ENCODE measurements around the gene TCAIM. TPM values are rescaled to one million over a fixed set of nuclear protein-coding genes. Genes with fewer than 3 reads are reported as not detected.
A peak's percentile ranks its signal among the peaks of the same experiment; 100 is the strongest.

Gene TCAIM
- total and polyA plus RNA-seq, 10 of the 15 experiments (the other 5 are each of a cell fraction or from before 2014, with no cell fraction given), result 14.5 to 22.9 (median 17.8) TPM

- Histone ChIP-seq H4K20me1 (ENCODE audit: control insufficient read depth, insufficient read depth) (no peaks in the 10 kb centered on the region), H2AFZ (ENCODE audit: control insufficient read depth, low read depth, low read length) (peak overlapping the region; percentile 58)
- peak; percentile 72 for TF ChIP-seq DPF2 (IDR thresholded peaks at IDR 0.05)
- 0 out of 2 replicates have a peak, but pooled peaks have one; percentile 22 for TF ChIP-seq TBL1XR1 (IDR thresholded peaks at IDR 0.05; ENCODE audit: low read depth, low read length)
- TF ChIP-seq LARP7 (IDR thresholded peaks at IDR 0.05), result no peak; the same call in 1 of the 2 replicates
- peak; percentile 20; the same call in 1 of the 2 replicates for TF ChIP-seq MXI1 (IDR thresholded peaks at IDR 0.05; ENCODE audit: low read depth, low read length)
- no peak for TF ChIP-seq CEBPZ (IDR thresholded peaks at IDR 0.05; ENCODE audit: low read depth, low read length)
- 0 out of 2 replicates have a peak, but pooled peaks have one; percentile 23 for TF ChIP-seq IRF4 (IDR thresholded peaks at IDR 0.05; ENCODE audit: low read depth, low read length)
- TF ChIP-seq ZZZ3 (IDR thresholded peaks at IDR 0.05; ENCODE audit: control insufficient read depth, insufficient read length, low read depth), result no peak
- no peak for TF ChIP-seq CUX1 (IDR thresholded peaks at IDR 0.05; ENCODE audit: insufficient replicate concordance, low read depth, low read length)
- TF ChIP-seq CREM (IDR thresholded peaks at IDR 0.05; ENCODE audit: low read depth), result peak; percentile 80
- peak; percentile 89 for TF ChIP-seq SKIL (IDR thresholded peaks at IDR 0.05; ENCODE audit: low read depth, poor library complexity, severe bottlenecking)
- peak; percentile 87 for TF ChIP-seq IKZF1 (conservative IDR thresholded peaks at IDR 0.05)
These were observed 101.1 kb downstream of the TCAIM start for GRCh38 chr3:44439499-44440295.

More at GRCh38 chr3:44439499-44440295, 101.1 kb downstream of the TCAIM start:
- WGBS (ENCODE audit: insufficient coverage, insufficient replicate concordance, low lambda C conversion rate, missing lambda C conversion rate), result 0% methylated on average over 7 of the region's 7 CpGs
- CTCF ChIA-PET, result interaction anchor here (0.8 to 1.9 kb wide), 10 partner anchors 9 to 120 kb away, joined by 3 to 19 read pairs (median 4); partner anchors contain the start of gene TCAIM
- Histone ChIP-seq H3K79me2 (ENCODE audit: control insufficient read depth, insufficient read depth, low read length) (no peaks in the 10 kb centered on the region), H3K27ac (ENCODE audit: control insufficient read depth, insufficient read depth) (peak overlapping the region; percentile 92), H3K27me3 (replicated peaks in 1 of 2; ENCODE audit: control insufficient read depth in 2 of 2, insufficient read depth in 2 of 2, low read length in 1 of 2) (no peaks in the 10 kb centered on the region), H3K9ac (ENCODE audit: control insufficient read depth, insufficient read depth, low read length) (peak overlapping the region; percentile 52), H3K4me3 (peak overlapping the region; percentile 35; the same call in 1 of the 2 replicates), H3K4me1 (ENCODE audit: control insufficient read depth, insufficient read depth, low read length) (peaks cover 25% of the 10 kb centered on the region), H3K4me2 (ENCODE audit: control insufficient read depth, insufficient read depth) (peak overlapping the region; percentile 63), H3K9me3 (replicated peaks; ENCODE audit: control insufficient read depth, insufficient read depth, low read length) (no peaks in the 10 kb centered on the region), H3K36me3 (ENCODE audit: control insufficient read depth in 2 of 2, insufficient read depth in 2 of 2, low read length in 1 of 2) (peaks cover 0 to 1% of the 10 kb centered on the region in 2 experiments; a peak in 2 of 4 replicates)
- intact Hi-C loops (cut with micrococcal nuclease; ENCODE audit: unreplicated experiment), result loop anchor here (1.0 to 2.0 kb wide), 2 partner anchors 37 to 101 kb away; partner anchors contain the start of genes TCAIM and ZNF445
- POLR2A ChIA-PET, result interaction anchor here (0.5 to 1.7 kb wide), 10 partner anchors 13 to 422 kb away, joined by 3 to 10 read pairs (median 5); partner anchors contain the start of gene TCAIM
- peak; percentile 99 for FAIRE-seq
- DNase-seq (ENCODE audit: low read depth, low spot score), result peak; percentile 88
- in situ Hi-C loops (cut with MboI), result no loop called here
- ATAC-seq, result peak; percentile 98
- RAD21 ChIA-PET (ENCODE audit: unreplicated experiment), result interaction anchor here (0.7 to 2.2 kb wide), 10 partner anchors 15 to 115 kb away, joined by 3 to 34 read pairs (median 4); partner anchors contain the start of genes TCAIM and ZNF445
- BruUV-seq (replicated peaks), result TSS peak; percentile 47
- SMC1A ChIA-PET (ENCODE audit: uncharacterized antibody, unreplicated experiment), result interaction anchor here (0.7 to 2.9 kb wide), 20 partner anchors 8 to 554 kb away, joined by 3 to 33 read pairs (median 3); partner anchors contain the start of gene TCAIM

Data from GM12878 (cell line).